Psoas muscle (tissue), 8 donors: ENCODE data around the gene COA1. TPM values are rescaled to one million over a fixed set of nuclear protein-coding genes. Genes with fewer than 3 reads are reported as not detected.

Experiments
- ATAC-seq, 4 donors: fragments of 200-7000 bp; cut with Tn5 transposase; one replicate each; pipeline ENCODE4 v1.9.1; 2020; ENCODE audit warnings: moderate library complexity in 3 of 4, mild to moderate bottlenecking in 2 of 4
- DNase-seq, 2 donors: peaks; one replicate each; pipeline ENCODE4 v3.0.0-alpha.2; 2020
- H3K27ac ChIP-seq: fragments of 200-600 bp; one replicate; pipeline ENCODE4 v1.8.0; 2022
- H3K27me3 ChIP-seq, 3 donors: fragments of 200-600 bp in 1 of 3; one replicate each; pipeline versions ENCODE4 v1.6.1 to v1.8.0; 2013 to 2022; ENCODE audit warnings: low read length in 2 of 3, mild to moderate bottlenecking in 2 of 3, moderate library complexity in 1 of 3; ENCODE audit not compliant: insufficient read depth in 3 of 3
- H3K36me3 ChIP-seq, 2 donors: fragments of 200-600 bp in 1 of 2; one replicate each; pipeline versions ENCODE4 v1.6.1 to v1.8.0; 2013 to 2022; ENCODE audit warnings: low read depth in 1 of 2, mild to moderate bottlenecking in 1 of 2, moderate library complexity in 1 of 2; ENCODE audit not compliant: insufficient read depth in 1 of 2
- H3K4me1 ChIP-seq: fragments of 200-600 bp; one replicate; pipeline ENCODE4 v1.8.0; 2022
- H3K4me3 ChIP-seq: fragments of 200-600 bp; one replicate; pipeline ENCODE4 v1.8.0; 2022; ENCODE audit warnings: mild to moderate bottlenecking
- H3K9me3 ChIP-seq: fragments of 200-600 bp; one replicate; pipeline ENCODE4 v1.8.0; 2022
- CTCF ChIP-seq: fragments of 200-600 bp; IDR thresholded peaks from one replicate; pipeline ENCODE4 v1.8.0; 2022; ENCODE audit warnings: antibody characterized with exemption
- WGBS, 3 donors: extraction: QIAGEN DNeasy Blood & Tissue Kit; methylation state at CpG; one replicate each; pipeline versions ENCODE4 v1.1.6 to v1.1.7; 2013; 5-methylcytosine and 5-hydroxymethylcytosine counted together
- intact Hi-C, 2 donors: fragments of 100-400 bp; cut with DNase I; formaldehyde crosslinking; loops; one replicate each; pipeline versions ENCODE4 v1.11.0 to v1.14.2; 2022
- polyA plus RNA-seq, 3 donors: library from polyadenylated mRNA; stranded (reverse); fragments of 200-250 nt; gene quantifications; one replicate each; pipeline ENCODE4 v1.2.3, GENCODE V29; 2013
- total RNA-seq, 4 donors: library from RNA; stranded (reverse); fragmentation: NEBNext Ultra II Directional in 2 of 4; extraction: Animal tissue kit (Norgen Biotek cat#: 25700) in 2 of 4; gene quantifications; one replicate each; pipeline versions ENCODE4 v1.2.1 to v1.2.4, GENCODE V29; 2021 to 2023
- donor health status: healthy with polysubstance abuse.
- donor health status: DM: no; HTN: no; CAD: no; lungs with moderate emphysema.
- donor health status: Bipolar disorder and iron deficiency.
- donor health status: healthy.
- donor health status: DM: yes; HTN: yes; CAD: no.
- donor health status: DM: no; HTN: no; CAD: no.
- donor health status: DM: no; HTN: no; CAD: no.
- donor health status: DM: yes; HTN: yes; CAD: no.

COA1 gene
- total and polyA plus RNA-seq, 7 donors: 41.5 to 74.9 (median 60.5) TPM

- Histone ChIP-seq H3K36me3 (no peaks in the 10 kb centered on the region), H3K4me3 (peak overlapping the region; percentile 77), H3K27me3 (no peaks in the 10 kb centered on the region), H3K27ac (peak overlapping the region; percentile 96), H3K9me3 (no peaks in the 10 kb centered on the region), H3K4me1 (peaks cover 34% of the 10 kb centered on the region)
- DNase-seq (no peak), ATAC-seq (peak; percentile 53 to 75 (median 68))
- WGBS, 3 donors: 9 to 14% (median 11%) methylated on average over 4 of the region's 4 CpGs
- intact Hi-C loops: loop anchor here (10.0 kb wide), 3 partner anchors 55 to 255 kb away; no protein-coding TSS in a partner anchor
- no peak for TF ChIP-seq CTCF
Observed at GRCh38 chr7:43729924-43730248, 563 bp upstream of the COA1 start.

- Histone ChIP-seq H3K9me3 (no peaks in the 10 kb centered on the region), H3K27ac (no peak overlapping the region), H3K36me3 (no peaks in the 10 kb centered on the region), H3K4me3 (peak overlapping the region; percentile 6), H3K27me3 (no peaks in the 10 kb centered on the region), H3K4me1 (peaks cover 45% of the 10 kb centered on the region)
- TF ChIP-seq CTCF: no peak
- ATAC-seq (no peak), DNase-seq (no peak)
- 31 to 67% (median 53%) methylated on average over 1 of the region's 1 CpG for WGBS, 3 donors
- intact Hi-C loops: loop anchor here (2.0 to 10.0 kb wide), 4 partner anchors 57 to 253 kb away; partner anchors contain the start of gene STK17A (in 1 of the 2)
Observed at GRCh38 chr7:43727494-43727893, 1.8 kb downstream of the COA1 start.

GRCh38 chr7:43727003-43727402, 2.3 kb downstream of the COA1 start:
- no peak for ATAC-seq
- Histone ChIP-seq H3K4me3 (peak overlapping the region; percentile 6), H3K27ac (no peak overlapping the region), H3K27me3 (no peaks in the 10 kb centered on the region), H3K9me3 (no peaks in the 10 kb centered on the region), H3K4me1 (peaks cover 46% of the 10 kb centered on the region), H3K36me3 (no peaks in the 10 kb centered on the region)
- WGBS, 3 donors: 87 to 91% (median 87%) methylated on average over 5 of the region's 5 CpGs
- no peak for TF ChIP-seq CTCF
- no peak for DNase-seq
- intact Hi-C loops: loop anchor here (2.0 to 10.0 kb wide), 4 partner anchors 58 to 252 kb away; partner anchors contain the start of gene STK17A (in 1 of the 2)

GRCh38 chr7:43726466-43726865, 2.9 kb downstream of the COA1 start:
- no peak for ATAC-seq
- peak overlapping the region; percentile 18 for H3K27ac ChIP-seq
- no peaks in the 10 kb centered on the region for H3K36me3 ChIP-seq
- TF ChIP-seq CTCF: no peak
- intact Hi-C loops: loop anchor here (2.0 to 10.0 kb wide), 4 partner anchors 58 to 252 kb away; partner anchors contain the start of gene STK17A (in 1 of the 2)
- no peak overlapping the region for H3K4me3 ChIP-seq
- H3K4me1 ChIP-seq: peaks cover 50% of the 10 kb centered on the region
- DNase-seq: no peak
- H3K27me3 ChIP-seq: no peaks in the 10 kb centered on the region
- no peaks in the 10 kb centered on the region for H3K9me3 ChIP-seq
- 47 to 59% (median 55%) methylated on average over 4 of the region's 4 CpGs for WGBS, 3 donors

GRCh38 chr7:43725251-43725650, 4.1 kb downstream of the COA1 start:
- intact Hi-C loops: loop anchor here (10.0 kb wide), 3 partner anchors 60 to 250 kb away; no protein-coding TSS in a partner anchor
- DNase-seq (no peak), ATAC-seq (no peak)
- Histone ChIP-seq H3K27ac (no peak overlapping the region), H3K36me3 (no peaks in the 10 kb centered on the region), H3K4me1 (peaks cover 52% of the 10 kb centered on the region), H3K9me3 (no peaks in the 10 kb centered on the region), H3K4me3 (no peak overlapping the region), H3K27me3 (no peaks in the 10 kb centered on the region)
- no peak for TF ChIP-seq CTCF
- 61 to 76% (median 68%) methylated on average over 3 of the region's 3 CpGs for WGBS, 3 donors
